D721Med (cell line): ENCODE results near the gene AP5B1.

Source experiments
- DNase-seq: peaks from one replicate; pipeline ENCODE4 v3.0.0; 2011; ENCODE audit warnings: low spot score; ENCODE audit not compliant: insufficient read length
- FAIRE-seq: peaks from 2 replicates; lab custom pipeline; 2011; peaks lifted over from hg19 to GRCh38; lab: Jason Lieb, UNC
- CTCF ChIP-seq: IDR thresholded peaks from 2 replicates; pipeline ENCODE4 v1.5.1; 2012; ENCODE audit warnings: mild to moderate bottlenecking, control low read depth; ENCODE audit not compliant: insufficient read depth; ENCODE audit errors: missing control alignments

The AP5B1 gene

GRCh38 chr11:65727865-65728264, 52.9 kb downstream of the AP5B1 start:
- FAIRE-seq (no peak), DNase-seq (no peak)

GRCh38 chr11:65726660-65727059, 54.1 kb downstream of the AP5B1 start:
- FAIRE-seq, result no peak
- no peak for DNase-seq
- no peak for TF ChIP-seq CTCF

More at GRCh38 chr11:65727865-65728264, 52.9 kb downstream of the AP5B1 start:
- TF ChIP-seq CTCF, result no peak
